Astrocyte (in vitro differentiated cells and primary cell): Measurements from ENCODE around the gene PACRG.

ENCODE experiments used
- EZH2 ChIP-seq: IDR thresholded peaks from 2 replicates; pipeline ENCODE4 v1.6.1; 2012; ENCODE audit warnings: mild to moderate bottlenecking, low read length, inconsistent platforms; ENCODE audit not compliant: insufficient read depth
- TF ChIP-seq, protein P1 (sequence below): IDR thresholded peaks from 2 replicates; pipeline ENCODE4 v1.5.1; 2011; ENCODE audit warnings: low read depth, mild to moderate bottlenecking, inconsistent platforms, low read length, moderate library complexity; ENCODE audit not compliant: insufficient read depth

DNA sequence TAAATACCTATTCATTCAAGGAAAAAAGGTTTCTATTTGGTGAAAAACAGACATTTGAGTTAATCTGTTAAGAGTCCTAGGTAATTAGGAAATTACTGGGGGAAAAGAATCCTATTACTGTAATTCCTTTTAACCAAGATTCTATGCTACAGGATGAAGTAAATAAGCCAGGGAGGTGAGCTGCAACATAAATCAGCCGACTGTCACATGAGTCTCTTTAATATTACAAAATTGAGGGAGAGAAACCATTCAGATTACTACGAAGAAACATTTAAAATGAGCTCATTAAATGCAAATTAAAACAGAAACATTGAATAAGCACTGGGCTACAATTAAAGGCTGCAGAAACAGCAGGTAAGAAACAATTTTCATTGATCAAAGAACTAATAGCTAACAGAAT lies 5.5 kb upstream of the PACRG start:
- no peak for TF ChIP-seq EZH2
- TF ChIP-seq, protein P1, sequence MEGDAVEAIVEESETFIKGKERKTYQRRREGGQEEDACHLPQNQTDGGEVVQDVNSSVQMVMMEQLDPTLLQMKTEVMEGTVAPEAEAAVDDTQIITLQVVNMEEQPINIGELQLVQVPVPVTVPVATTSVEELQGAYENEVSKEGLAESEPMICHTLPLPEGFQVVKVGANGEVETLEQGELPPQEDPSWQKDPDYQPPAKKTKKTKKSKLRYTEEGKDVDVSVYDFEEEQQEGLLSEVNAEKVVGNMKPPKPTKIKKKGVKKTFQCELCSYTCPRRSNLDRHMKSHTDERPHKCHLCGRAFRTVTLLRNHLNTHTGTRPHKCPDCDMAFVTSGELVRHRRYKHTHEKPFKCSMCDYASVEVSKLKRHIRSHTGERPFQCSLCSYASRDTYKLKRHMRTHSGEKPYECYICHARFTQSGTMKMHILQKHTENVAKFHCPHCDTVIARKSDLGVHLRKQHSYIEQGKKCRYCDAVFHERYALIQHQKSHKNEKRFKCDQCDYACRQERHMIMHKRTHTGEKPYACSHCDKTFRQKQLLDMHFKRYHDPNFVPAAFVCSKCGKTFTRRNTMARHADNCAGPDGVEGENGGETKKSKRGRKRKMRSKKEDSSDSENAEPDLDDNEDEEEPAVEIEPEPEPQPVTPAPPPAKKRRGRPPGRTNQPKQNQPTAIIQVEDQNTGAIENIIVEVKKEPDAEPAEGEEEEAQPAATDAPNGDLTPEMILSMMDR, result no peak
